Measurements from ENCODE around the gene PTCH1.

The PTCH1 gene

DNA sequence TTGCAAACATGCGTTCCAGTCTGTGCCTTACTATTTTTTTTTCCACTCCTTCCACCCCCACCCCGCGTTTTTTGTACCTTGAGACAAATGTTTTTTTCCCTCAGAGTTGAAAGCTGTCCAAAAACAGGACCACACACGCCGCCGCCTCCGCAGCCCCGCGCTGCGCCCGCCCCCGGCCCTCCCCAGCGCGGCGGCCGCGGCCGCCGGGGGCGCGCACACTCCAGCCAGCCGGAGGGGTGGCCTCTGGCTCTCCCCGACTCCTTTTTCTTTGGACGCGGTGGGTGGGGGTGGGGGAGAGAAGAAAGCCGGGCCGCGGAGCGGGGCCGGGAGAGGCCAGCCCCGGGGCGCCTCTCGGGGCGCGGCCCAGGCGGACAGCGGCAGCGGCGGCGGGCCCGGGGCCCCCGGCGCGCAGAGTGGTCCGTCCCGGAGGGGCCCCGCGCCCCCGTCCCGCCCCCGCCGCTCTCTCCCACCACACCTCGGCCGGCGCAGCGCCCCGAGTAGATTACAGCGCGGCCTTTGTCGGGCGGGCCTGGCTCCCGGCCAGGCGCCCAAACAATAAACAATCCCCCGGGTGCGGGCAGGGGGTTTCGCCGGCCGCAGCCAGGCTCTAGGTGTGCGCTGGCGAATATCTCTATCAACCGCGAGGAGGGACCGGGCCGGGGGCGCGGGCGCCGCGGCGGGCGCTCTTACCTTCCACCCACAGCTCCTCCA is 10.9 kb downstream of the PTCH1 start:
- H4K20me1 ChIP-seq, result peaks cover 24 to 45% (median 40%) of the 10 kb centered on the region in 11 experiments; a peak in 21 of 22 replicates
- H3K4me1 ChIP-seq, result peaks cover 28 to 52% (median 47%) of the 10 kb centered on the region in 10 experiments
- H3K9ac ChIP-seq, result peak overlapping the region; percentile 92 to 97 (median 95)
- peak overlapping the region; percentile 74 to 92 (median 88) for H3K4me3 ChIP-seq
- peaks cover 0 to 55% (median 28%) of the 10 kb centered on the region in 11 experiments; a peak in 16 of 22 replicates for H3K27me3 ChIP-seq
- H3K36me3 ChIP-seq, result peaks cover 0 to 19% (median 4%) of the 10 kb centered on the region in 11 experiments; a peak in 9 of 22 replicates
- H3K4me2 ChIP-seq, result peak overlapping the region; percentile 84 to 99 (median 95)
- H3K9me3 ChIP-seq (replicated peaks in 1 of 11), result no peaks in the 10 kb centered on the region
- no peak for TF ChIP-seq Cebpa-rat (IDR thresholded peaks at IDR 0.05)
- peak overlapping the region; percentile 84 to 98 (median 95) for H3K27ac ChIP-seq

DNA sequence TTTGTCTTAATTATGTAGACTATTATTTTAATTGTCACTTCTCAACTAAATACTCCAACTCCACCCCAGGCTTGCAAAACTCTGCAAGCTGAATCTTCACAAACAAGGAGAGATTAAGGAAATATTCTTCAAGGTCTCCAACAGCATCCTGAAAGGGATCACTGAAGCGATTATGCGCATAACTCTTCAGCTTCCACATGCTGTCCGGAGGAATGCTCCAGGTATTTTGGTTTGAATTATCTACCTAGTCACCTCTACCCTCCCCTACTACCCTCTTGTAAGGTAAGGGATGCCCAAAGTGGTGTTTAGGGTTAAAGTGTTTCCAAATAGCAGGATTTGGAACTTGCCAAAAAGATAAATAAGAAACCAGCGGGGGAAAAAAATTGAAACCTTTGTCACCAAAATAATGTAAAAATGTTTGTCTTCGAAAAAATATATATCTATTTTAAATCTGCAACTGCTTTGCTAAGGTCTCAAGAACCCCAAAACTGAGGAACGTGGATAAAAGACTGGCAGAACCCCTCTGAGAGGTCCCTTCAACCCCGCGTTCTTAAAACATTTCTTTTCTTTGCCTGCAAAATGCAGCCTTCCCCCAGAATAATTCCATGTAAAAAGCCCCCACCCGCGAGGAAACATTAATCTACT is 11.6 kb downstream of the PTCH1 start:
- H4K20me1 ChIP-seq, result peaks cover 24 to 52% (median 46%) of the 10 kb centered on the region in 11 experiments; a peak in 21 of 22 replicates
- TF ChIP-seq Cebpa-rat (IDR thresholded peaks at IDR 0.05), result no peak
- peak overlapping the region; percentile 84 to 99 (median 95) for H3K4me2 ChIP-seq
- peaks cover 0 to 55% (median 26%) of the 10 kb centered on the region in 11 experiments; a peak in 16 of 22 replicates for H3K27me3 ChIP-seq
- peak overlapping the region in 10 of 11 experiments; percentile 85 to 98 (median 96); a peak in 19 of 22 replicates for H3K27ac ChIP-seq
- H3K9me3 ChIP-seq (replicated peaks in 1 of 11), result no peaks in the 10 kb centered on the region
- peak overlapping the region; percentile 92 to 97 (median 95); a peak in 21 of 22 replicates for H3K9ac ChIP-seq
- H3K36me3 ChIP-seq, result peaks cover 0 to 25% (median 9%) of the 10 kb centered on the region in 11 experiments; a peak in 15 of 22 replicates
- peak overlapping the region; percentile 74 to 92 (median 88) for H3K4me3 ChIP-seq
- peaks cover 28 to 52% (median 47%) of the 10 kb centered on the region in 10 experiments for H3K4me1 ChIP-seq

DNA sequence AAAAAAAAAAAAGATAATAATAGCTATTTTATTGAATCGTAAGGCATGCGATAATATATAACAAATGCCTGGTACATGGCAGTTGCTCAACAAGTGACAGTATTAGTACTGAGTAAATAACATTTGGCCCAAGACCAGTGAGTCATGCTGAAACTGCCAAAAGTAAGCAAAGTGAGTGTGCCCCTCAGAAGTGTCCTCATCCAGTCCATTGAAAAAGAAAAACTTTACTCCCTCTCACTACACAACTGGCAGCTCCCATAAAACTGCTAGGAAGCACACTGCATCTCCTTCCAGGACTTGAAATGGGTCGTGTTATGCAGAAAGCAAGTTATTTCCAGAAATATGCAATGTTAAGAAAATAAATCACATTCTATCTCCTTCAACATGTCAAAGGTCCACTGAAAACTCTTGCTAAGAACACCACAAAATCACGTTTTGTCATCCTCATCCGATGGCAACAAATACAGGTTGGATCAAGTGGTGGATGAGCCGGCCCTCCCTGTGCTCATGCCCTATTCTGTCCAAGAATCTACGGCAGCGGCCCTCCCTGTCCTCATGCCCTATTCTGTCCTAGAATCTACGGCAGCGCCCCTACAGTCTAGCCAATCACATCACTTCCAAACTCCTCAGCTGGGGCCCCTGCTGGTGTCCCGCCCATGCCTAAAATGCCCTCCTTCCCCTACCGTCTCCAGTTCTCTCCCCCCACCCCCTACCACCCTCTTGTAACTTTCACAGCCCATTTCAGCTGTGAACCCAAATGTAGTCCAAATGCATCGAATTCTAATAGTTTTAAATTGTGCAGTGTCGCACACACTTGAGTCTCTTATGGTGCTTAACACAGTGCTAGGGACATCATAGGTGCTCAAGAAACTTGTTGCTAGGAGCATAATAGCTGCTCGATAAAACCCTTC is 12.5 kb downstream of the PTCH1 start:
- peak overlapping the region in 6 of 11 experiments; percentile 40 to 98 (median 76); a peak in 10 of 22 replicates for H3K27ac ChIP-seq

DNA sequence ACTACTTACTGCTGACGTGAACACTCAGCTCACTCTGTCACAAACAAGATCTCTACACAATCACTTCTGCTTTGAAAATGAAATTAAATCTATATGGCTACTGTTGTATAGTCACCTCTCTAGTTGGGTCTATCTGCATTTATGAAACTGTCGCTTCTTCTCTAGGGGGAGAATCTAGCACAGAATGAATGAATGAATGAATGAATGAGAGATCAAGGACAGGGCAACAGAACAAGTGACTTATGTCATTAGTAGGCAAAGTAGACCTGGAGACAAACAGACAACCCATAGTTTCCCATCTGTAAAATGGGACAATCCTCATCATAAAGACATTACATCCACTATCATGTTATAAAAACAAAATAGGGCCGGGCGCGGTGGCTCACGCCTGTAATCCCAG is 13.4 kb downstream of the PTCH1 start:
- Histone ChIP-seq H3K9ac (no peak overlapping the region), H3K27ac (0 out of 22 replicates have a peak overlapping the region, but pooled peaks of 1 of the 11 experiments have one; percentile 18), H3K4me2 (peak overlapping the region; percentile 12 to 97 (median 55); a peak in 20 of 22 replicates), H3K4me1 (peaks cover 28 to 45% (median 39%) of the 10 kb centered on the region in 10 experiments), H3K27me3 (peaks cover 0 to 42% (median 19%) of the 10 kb centered on the region in 11 experiments; a peak in 15 of 22 replicates), H3K9me3 (replicated peaks in 1 of 11) (no peaks in the 10 kb centered on the region), H3K36me3 (peaks cover 3 to 39% (median 19%) of the 10 kb centered on the region in 11 experiments; a peak in 16 of 22 replicates), H3K4me3 (no peak overlapping the region), H4K20me1 (peaks cover 24 to 68% (median 62%) of the 10 kb centered on the region in 11 experiments; a peak in 21 of 22 replicates)
- no peak for TF ChIP-seq Cebpa-rat (IDR thresholded peaks at IDR 0.05)

More for the DNA sequence above, 12.5 kb downstream of the PTCH1 start:
- Histone ChIP-seq H3K4me2 (peak overlapping the region; percentile 84 to 99 (median 95)), H3K4me1 (peaks cover 28 to 45% (median 40%) of the 10 kb centered on the region in 10 experiments), H4K20me1 (peaks cover 24 to 60% (median 53%) of the 10 kb centered on the region in 11 experiments; a peak in 21 of 22 replicates), H3K9me3 (replicated peaks in 1 of 11) (no peaks in the 10 kb centered on the region), H3K9ac (peak overlapping the region in 9 of 11 experiments; percentile 22 to 97 (median 95); a peak in 11 of 22 replicates), H3K4me3 (peak overlapping the region in 7 of 10 experiments; percentile 74 to 92 (median 91); a peak in 8 of 20 replicates), H3K27me3 (peaks cover 0 to 49% (median 21%) of the 10 kb centered on the region in 11 experiments; a peak in 15 of 22 replicates), H3K36me3 (peaks cover 0 to 33% (median 17%) of the 10 kb centered on the region in 11 experiments; a peak in 16 of 22 replicates)
- TF ChIP-seq Cebpa-rat (IDR thresholded peaks at IDR 0.05), result no peak

DNA sequence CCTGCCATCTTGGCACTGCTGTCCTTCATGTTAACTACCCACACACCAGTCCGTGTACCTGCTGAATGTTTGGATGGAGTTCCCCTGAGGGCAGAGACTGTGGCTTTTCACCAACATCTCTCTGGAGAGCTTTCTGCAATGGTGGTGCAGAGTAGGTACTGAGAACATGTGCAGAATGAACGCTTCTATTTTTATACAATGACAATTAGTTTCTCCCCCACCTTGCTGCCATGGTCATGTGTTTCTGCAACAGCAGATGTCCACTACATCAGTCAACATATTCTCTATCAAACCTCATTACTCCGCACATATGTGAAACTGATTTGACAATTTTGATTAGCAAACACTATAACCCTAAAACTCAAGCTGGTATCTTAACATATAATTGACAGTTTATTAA is 14.5 kb downstream of the PTCH1 start:
- Histone ChIP-seq H3K27ac (no peak overlapping the region), H4K20me1 (peaks cover 24 to 80% (median 73%) of the 10 kb centered on the region in 11 experiments; a peak in 21 of 22 replicates), H3K4me2 (peak overlapping the region in 10 of 11 experiments; percentile 29 to 97 (median 53); a peak in 16 of 22 replicates), H3K4me3 (no peak overlapping the region), H3K9ac (no peak overlapping the region), H3K36me3 (peaks cover 3 to 51% (median 24%) of the 10 kb centered on the region in 11 experiments; a peak in 17 of 22 replicates), H3K27me3 (peaks cover 0 to 31% (median 14%) of the 10 kb centered on the region in 11 experiments; a peak in 13 of 22 replicates), H3K4me1 (peaks cover 28 to 51% (median 40%) of the 10 kb centered on the region in 10 experiments), H3K9me3 (replicated peaks in 1 of 11) (no peaks in the 10 kb centered on the region)
- no peak for TF ChIP-seq Cebpa-rat (IDR thresholded peaks at IDR 0.05)

DNA sequence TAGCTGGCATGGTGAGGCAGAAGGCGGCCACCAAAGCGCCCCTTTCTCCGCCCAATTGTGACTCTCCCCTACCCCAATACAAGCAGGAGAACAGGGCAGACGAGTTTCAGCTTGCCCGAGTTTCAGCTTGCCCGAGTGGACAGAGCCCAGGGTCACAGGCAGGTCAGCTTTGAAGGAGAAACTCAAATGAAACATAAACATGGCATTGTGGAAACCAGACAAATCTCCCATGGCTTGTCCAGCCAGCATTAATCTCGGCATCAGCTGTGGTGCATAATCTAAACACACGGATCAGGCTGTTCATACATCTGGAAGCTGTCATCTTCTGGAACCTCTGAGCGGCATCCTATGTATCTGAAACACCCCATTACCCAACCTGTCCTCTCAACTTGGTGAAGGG is 16.9 kb downstream of the PTCH1 start:
- Histone ChIP-seq H3K36me3 (peaks cover 3 to 57% (median 24%) of the 10 kb centered on the region in 11 experiments; a peak in 17 of 22 replicates), H3K4me3 (no peak overlapping the region), H3K9me3 (replicated peaks in 1 of 11) (no peaks in the 10 kb centered on the region), H3K27ac (no peak overlapping the region), H3K4me1 (peaks cover 35 to 69% (median 54%) of the 10 kb centered on the region in 10 experiments), H3K4me2 (no peak overlapping the region), H3K9ac (no peak overlapping the region), H3K27me3 (peaks cover 0 to 8% (median 2%) of the 10 kb centered on the region in 11 experiments; a peak in 4 of 22 replicates), H4K20me1 (peaks cover 33 to 98% (median 88%) of the 10 kb centered on the region in 11 experiments; a peak in 21 of 22 replicates)
- TF ChIP-seq Cebpa-rat (IDR thresholded peaks at IDR 0.05), result no peak

DNA sequence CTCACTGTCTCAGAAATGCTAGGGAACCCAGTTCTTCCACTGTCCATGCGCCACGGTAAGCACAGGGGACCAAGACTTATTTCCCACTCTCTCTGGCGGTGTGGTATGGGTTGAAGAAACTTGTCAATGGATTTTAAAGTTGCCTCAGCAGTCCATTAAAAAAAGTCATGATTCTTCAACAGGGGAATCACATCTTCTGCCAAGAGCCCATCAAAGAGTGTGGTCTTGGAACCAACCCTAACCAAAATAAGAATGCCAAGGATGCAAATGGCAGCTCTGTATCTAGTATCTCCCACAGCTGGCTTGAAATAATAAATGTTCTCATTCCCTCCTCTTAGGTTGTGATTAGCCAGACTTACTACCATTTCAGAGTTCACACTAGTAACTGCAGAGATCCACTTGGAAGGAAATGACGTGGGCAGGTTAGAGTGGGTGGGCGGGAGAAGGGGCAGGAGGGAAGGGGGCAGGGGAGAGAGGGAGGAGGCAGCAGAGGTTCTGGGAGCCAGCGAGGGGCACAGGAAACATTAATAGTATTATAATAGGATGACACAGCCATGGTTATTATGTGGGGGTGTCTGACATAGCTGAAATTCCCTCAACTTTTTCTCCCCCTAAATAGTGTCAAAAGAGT is 17.6 kb downstream of the PTCH1 start:
- no peak for TF ChIP-seq Cebpa-rat (IDR thresholded peaks at IDR 0.05)
- Histone ChIP-seq H4K20me1 (peaks cover 28 to 98% (median 88%) of the 10 kb centered on the region in 11 experiments; a peak in 21 of 22 replicates), H3K27me3 (peaks cover 0 to 1% (median 0%) of the 10 kb centered on the region in 11 experiments; a peak in 1 of 22 replicates), H3K9me3 (replicated peaks in 1 of 11) (no peaks in the 10 kb centered on the region), H3K9ac (no peak overlapping the region), H3K4me1 (peaks cover 35 to 69% (median 54%) of the 10 kb centered on the region in 10 experiments), H3K4me2 (no peak overlapping the region), H3K27ac (no peak overlapping the region), H3K4me3 (no peak overlapping the region), H3K36me3 (peaks cover 3 to 57% (median 24%) of the 10 kb centered on the region in 11 experiments; a peak in 17 of 22 replicates)

Measured in BLaER1 treated with 17β-estradiol and CSF1 and Interleukin-3, amounts not matched to agents 10 nM and 100 nM (cell line).